IPS DF 6.9 (cell line): ENCODE results near the gene TESK2.
"Not testable (repeated sequence)": the region's sequence is repeated elsewhere in the genome, so short reads cannot be mapped to it uniquely, and the experiment has no call there.

Experiments
- DNase-seq: peaks from one replicate; pipeline ENCODE4 v3.0.0-alpha.2; 2013; ENCODE audit warnings: low read depth, low spot score
- H3K27ac ChIP-seq: one replicate; pipeline ENCODE4 v1.5.1; 2013; ENCODE audit warnings: low read length, control low read depth
- H3K27me3 ChIP-seq: 2 replicates; pipeline ENCODE4 v1.6.1; 2013; ENCODE audit warnings: mild to moderate bottlenecking, low read length; ENCODE audit not compliant: control insufficient read depth, insufficient read depth
- H3K36me3 ChIP-seq: 2 replicates; pipeline ENCODE4 v1.6.1; 2013; ENCODE audit warnings: low read length; ENCODE audit not compliant: control insufficient read depth, insufficient read depth
- H3K4me1 ChIP-seq: 2 replicates; pipeline ENCODE4 v1.6.1; 2013; ENCODE audit warnings: low read length; ENCODE audit not compliant: control insufficient read depth, insufficient read depth
- H3K4me3 ChIP-seq: 2 replicates; pipeline ENCODE4 v1.5.1; 2013; ENCODE audit warnings: mild to moderate bottlenecking, low read length
- H3K9me3 ChIP-seq: 2 replicates; pipeline ENCODE4 v1.6.1; 2013; ENCODE audit warnings: low read length, inconsistent platforms; ENCODE audit not compliant: control insufficient read depth, insufficient read depth
- WGBS: extraction: QIAGEN DNeasy Blood & Tissue Kit; methylation state at CpG from one replicate; pipeline ENCODE4 v1.1.7; 2013; ENCODE audit warnings: mixed read lengths, missing lambda C conversion rate; ENCODE audit not compliant: insufficient read length, insufficient coverage; 5-methylcytosine and 5-hydroxymethylcytosine counted together

The TESK2 gene

DNA sequence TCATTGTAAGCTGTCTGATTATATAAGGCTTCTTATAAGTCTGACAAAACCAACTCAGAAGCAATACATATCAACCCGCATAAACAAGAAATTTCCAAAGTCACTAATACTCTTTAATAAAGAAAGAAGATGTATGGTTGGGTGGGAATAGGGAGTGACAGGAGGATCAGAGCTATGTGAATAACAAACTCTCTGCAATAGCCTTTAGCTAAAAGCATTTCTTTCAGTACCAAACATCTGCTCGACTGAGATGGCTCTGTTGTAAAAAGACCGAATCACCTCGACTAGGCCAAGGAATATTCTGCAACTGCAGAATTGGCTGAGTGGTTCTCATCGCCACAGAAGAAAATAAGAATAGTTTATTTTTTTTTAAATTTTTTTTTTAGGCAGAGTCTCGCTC, 111.4 kb downstream of the TESK2 start:
- no peaks in the 10 kb centered on the region for H3K9me3 ChIP-seq
- no peaks in the 10 kb centered on the region for H3K27me3 ChIP-seq
- no peaks in the 10 kb centered on the region for H3K36me3 ChIP-seq
- no peak overlapping the region for H3K4me3 ChIP-seq
- no peaks in the 10 kb centered on the region for H3K4me1 ChIP-seq
- no CpG with 5 or more reads among the region's 6 CpGs for WGBS
- no peak for DNase-seq
- no peak overlapping the region for H3K27ac ChIP-seq

GRCh38 chr1:45378184-45378583, 112.8 kb downstream of the TESK2 start:
- Histone ChIP-seq H3K4me3 (no peak overlapping the region), H3K9me3 (no peaks in the 10 kb centered on the region), H3K27ac (no peak overlapping the region), H3K36me3 (no peaks in the 10 kb centered on the region), H3K4me1 (no peaks in the 10 kb centered on the region), H3K27me3 (no peaks in the 10 kb centered on the region)
- no peak for DNase-seq

DNA sequence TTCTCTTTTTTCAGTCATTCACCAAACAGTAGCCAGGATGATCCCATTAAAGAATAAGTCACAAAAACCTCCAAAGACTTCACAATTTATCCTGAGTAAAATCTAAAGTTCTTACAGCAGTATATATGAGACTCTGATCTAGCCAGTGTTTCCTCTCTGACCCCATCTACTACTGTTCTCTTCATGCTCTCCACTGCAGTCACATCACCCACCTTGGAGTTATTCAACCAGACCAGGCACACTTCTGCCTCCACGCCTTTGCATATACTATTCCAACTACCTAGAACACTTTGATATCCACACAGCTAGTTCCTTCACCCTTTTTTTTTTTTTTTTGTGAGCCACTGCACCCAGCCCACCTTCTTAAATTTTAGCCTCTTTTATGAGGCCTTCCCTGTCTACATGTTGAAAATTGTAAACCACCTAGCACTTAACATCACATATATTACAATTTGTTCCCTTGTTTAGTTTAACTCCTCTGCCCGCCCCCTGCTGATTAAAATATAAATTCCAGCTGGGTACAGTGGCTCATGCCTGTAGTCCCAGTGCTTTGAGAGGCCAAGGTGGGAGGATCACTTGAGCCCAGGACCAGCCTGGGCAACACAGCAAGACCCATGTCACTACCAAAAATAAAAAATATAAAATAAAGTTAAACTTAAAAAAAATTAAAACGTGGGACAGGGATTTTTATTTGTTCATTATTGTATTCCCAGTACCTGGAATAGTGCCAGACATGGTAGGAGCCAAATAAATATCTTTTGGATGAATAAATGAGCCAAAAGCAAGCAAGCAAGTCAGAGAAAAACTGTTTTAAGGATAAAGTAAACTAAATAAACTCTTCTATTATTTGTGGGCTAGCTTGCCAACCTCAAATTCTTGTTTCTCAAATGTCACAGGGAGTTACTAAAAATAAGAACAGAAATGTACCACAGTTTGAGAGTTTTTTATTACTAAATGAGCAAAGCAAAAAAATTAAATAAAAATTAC, 115.6 kb downstream of the TESK2 start:
- no peaks in the 10 kb centered on the region for H3K9me3 ChIP-seq
- DNase-seq, result no peak
- WGBS, result no CpG with 5 or more reads among the region's 3 CpGs

GRCh38 chr1:45373573-45373972, 117.4 kb downstream of the TESK2 start:
- H3K27me3 ChIP-seq, result no peaks in the 10 kb centered on the region
- DNase-seq, result no peak
- H3K4me3 ChIP-seq, result no peak overlapping the region
- no peaks in the 10 kb centered on the region for H3K36me3 ChIP-seq
- H3K9me3 ChIP-seq, result no peaks in the 10 kb centered on the region
- H3K27ac ChIP-seq, result no peak overlapping the region
- H3K4me1 ChIP-seq, result no peaks in the 10 kb centered on the region

More for the DNA sequence above, 115.6 kb downstream of the TESK2 start:
- no peak overlapping the region for H3K27ac ChIP-seq
- H3K36me3 ChIP-seq, result no peaks in the 10 kb centered on the region
- H3K4me1 ChIP-seq, result no peaks in the 10 kb centered on the region
- no peak overlapping the region for H3K4me3 ChIP-seq
- H3K27me3 ChIP-seq, result no peaks in the 10 kb centered on the region

GRCh38 chr1:45370575-45370974, 120.4 kb downstream of the TESK2 start:
- Histone ChIP-seq H3K36me3 (no peaks in the 10 kb centered on the region), H3K4me1 (no peaks in the 10 kb centered on the region), H3K27me3 (no peaks in the 10 kb centered on the region), H3K27ac (no peak overlapping the region), H3K9me3 (no peaks in the 10 kb centered on the region), H3K4me3 (no peak overlapping the region)
- no peak for DNase-seq

- Histone ChIP-seq H3K27ac (no peak overlapping the region), H3K9me3 (no peaks in the 10 kb centered on the region), H3K36me3 (no peaks in the 10 kb centered on the region), H3K27me3 (no peaks in the 10 kb centered on the region), H3K4me3 (no peak overlapping the region), H3K4me1 (no peaks in the 10 kb centered on the region)
- DNase-seq, result no peak
- WGBS, result no CpG with 5 or more reads among the region's 6 CpGs
Observed at GRCh38 chr1:45365051-45365450, 125.9 kb downstream of the TESK2 start.

DNA sequence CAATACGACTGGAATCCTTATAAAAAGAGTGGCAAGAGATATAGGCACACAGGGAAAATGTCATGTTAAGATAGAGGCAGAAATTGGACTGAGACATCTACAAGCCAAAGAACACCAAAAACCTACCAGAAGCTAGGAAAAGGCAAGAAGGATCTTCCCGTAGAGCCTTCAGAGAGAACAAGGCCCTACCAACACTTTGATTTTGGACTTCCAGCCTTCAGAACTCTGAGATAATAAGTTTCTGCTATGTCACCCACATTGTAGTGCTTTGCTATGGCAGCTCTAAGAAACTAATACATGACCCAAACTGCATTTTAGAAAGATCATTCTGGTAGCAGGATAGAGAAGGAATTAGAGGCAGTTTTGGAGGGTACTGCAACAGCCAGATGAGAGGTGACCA, 126.7 kb downstream of the TESK2 start:
- WGBS, result no CpG with 5 or more reads among the region's 2 CpGs
- DNase-seq, result no peak
- no peaks in the 10 kb centered on the region for H3K9me3 ChIP-seq
- no peak overlapping the region for H3K4me3 ChIP-seq
- no peaks in the 10 kb centered on the region for H3K36me3 ChIP-seq
- H3K4me1 ChIP-seq, result no peaks in the 10 kb centered on the region
- no peaks in the 10 kb centered on the region for H3K27me3 ChIP-seq
- H3K27ac ChIP-seq, result no peak overlapping the region

GRCh38 chr1:45360981-45361380, 130.0 kb downstream of the TESK2 start:
- H3K27me3 ChIP-seq, H3K4me1 ChIP-seq, DNase-seq, H3K4me3 ChIP-seq, H3K9me3 ChIP-seq, H3K27ac ChIP-seq, H3K36me3 ChIP-seq: not testable (repeated sequence)
- WGBS, result no CpG with 5 or more reads among the region's 7 CpGs

DNA sequence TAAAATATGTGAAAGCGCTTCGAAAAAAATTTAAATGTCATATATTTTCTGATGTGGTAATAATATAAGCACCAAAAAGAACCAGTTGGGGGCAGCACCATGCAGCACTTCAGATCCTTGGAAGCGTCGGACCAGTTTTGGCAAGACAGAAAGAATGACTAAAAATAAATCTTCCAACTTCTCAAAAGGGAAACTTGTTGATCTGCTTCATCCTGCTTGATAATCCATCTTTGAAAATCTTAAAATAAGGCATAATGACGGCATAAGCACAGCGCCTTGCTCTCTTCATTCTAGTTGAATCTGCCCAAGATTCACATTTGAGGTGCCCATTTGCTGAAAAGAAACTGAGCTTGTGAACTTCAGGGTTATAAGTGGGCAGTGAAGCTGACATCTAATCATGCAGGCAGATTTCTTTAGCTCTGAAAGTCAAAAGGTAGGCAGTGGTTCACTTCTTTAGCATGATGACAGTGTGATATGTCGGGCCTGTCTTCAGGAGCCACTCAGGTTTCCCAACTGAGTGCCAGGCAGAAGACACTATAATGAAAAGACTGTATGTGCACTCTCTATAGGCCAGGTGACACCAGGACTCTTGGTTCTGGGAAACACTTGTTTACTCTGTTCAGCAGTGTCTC, 131.0 kb downstream of the TESK2 start:
- DNase-seq, result no peak
- WGBS, result no CpG with 5 or more reads among the region's 7 CpGs
- H3K9me3 ChIP-seq, result no peaks in the 10 kb centered on the region
- H3K4me3 ChIP-seq, result no peak overlapping the region
- H3K27me3 ChIP-seq, result no peaks in the 10 kb centered on the region
- no peaks in the 10 kb centered on the region for H3K36me3 ChIP-seq
- H3K4me1 ChIP-seq, result no peaks in the 10 kb centered on the region
- no peak overlapping the region for H3K27ac ChIP-seq

GRCh38 chr1:45356186-45356585, 134.8 kb downstream of the TESK2 start:
- no peak overlapping the region for H3K4me3 ChIP-seq
- no peaks in the 10 kb centered on the region for H3K9me3 ChIP-seq
- no peaks in the 10 kb centered on the region for H3K4me1 ChIP-seq
- no peak for DNase-seq
- H3K27ac ChIP-seq, result no peak overlapping the region
- no peaks in the 10 kb centered on the region for H3K27me3 ChIP-seq
- no peaks in the 10 kb centered on the region for H3K36me3 ChIP-seq
- WGBS, result no CpG with 5 or more reads among the region's 4 CpGs

DNA sequence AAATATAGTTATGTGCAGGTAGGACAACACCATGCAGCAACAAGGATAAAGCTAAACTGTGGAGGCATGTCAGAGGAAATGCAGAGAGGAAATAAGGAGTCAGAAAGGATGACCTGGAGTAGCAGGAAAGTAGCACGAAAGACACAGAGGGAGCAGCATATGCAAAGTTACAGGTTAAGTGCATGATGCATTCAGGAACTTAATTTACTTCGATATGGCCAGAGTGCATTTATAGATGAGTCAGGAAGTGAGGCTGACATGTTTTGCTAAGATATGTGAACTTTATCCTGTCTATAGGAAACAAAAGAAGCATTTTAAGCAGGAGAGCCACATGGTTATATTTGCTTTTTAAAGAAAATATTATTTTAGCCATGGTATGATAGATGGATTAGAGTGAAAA, 135.3 kb downstream of the TESK2 start:
- no peaks in the 10 kb centered on the region for H3K4me1 ChIP-seq
- no peaks in the 10 kb centered on the region for H3K9me3 ChIP-seq
- H3K27ac ChIP-seq, result no peak overlapping the region
- no peak overlapping the region for H3K4me3 ChIP-seq
- no peak for DNase-seq
- no CpG with 5 or more reads among the region's 2 CpGs for WGBS
- no peaks in the 10 kb centered on the region for H3K27me3 ChIP-seq
- no peaks in the 10 kb centered on the region for H3K36me3 ChIP-seq
